Stimulated activated CD8-positive, alpha-beta memory T cell treated with anti-CD3 and anti-CD28 coated beads, Interleukin-4, amount 100 ng/mL, for 1 hour (primary cell): Measurements from ENCODE around the gene TBC1D3.
"Not testable (repeated sequence)": the region's sequence is repeated elsewhere in the genome, so short reads cannot be mapped to it uniquely, and the experiment has no call there.

Experiments
- DNase-seq, 2 donors: peaks; one replicate each; pipeline ENCODE4 v3.0.0-alpha.2; 2020; ENCODE audit warnings: low read depth in 2 of 2, low spot score in 1 of 2

TBC1D3 gene

GRCh38 chr17:38192455-38192854, at the start of gene TBC1D3:
TSS of gene TBC1D3 (minus strand) at chr17:38192555. CDS start at chr17:38191029, 1,526 bp downstream.
- DNase-seq: not testable (repeated sequence)

GRCh38 chr17:38232790-38233189, 40.4 kb upstream of the TBC1D3 start:
- DNase-seq: not testable (repeated sequence)

- DNase-seq: not testable (repeated sequence)
These were observed 33.6 kb upstream of the TBC1D3 start for GRCh38 chr17:38225844-38226495.

- not testable (repeated sequence) for DNase-seq
These were observed 28.5 kb upstream of the TBC1D3 start for GRCh38 chr17:38220867-38221266.

GRCh38 chr17:38200271-38200670, 7.9 kb upstream of the TBC1D3 start:
- not testable (repeated sequence) for DNase-seq

GRCh38 chr17:38134860-38135259, 57.5 kb downstream of the TBC1D3 start:
- not testable (repeated sequence) for DNase-seq
